ENCODE data around the gene HERC4. TPM values are rescaled to one million over a fixed set of nuclear protein-coding genes. Genes with fewer than 3 reads are reported as not detected.
"Not testable (repeated sequence)": the region's sequence is repeated elsewhere in the genome, so short reads cannot be mapped to it uniquely, and the experiment has no call there.

The HERC4 gene
- total RNA-seq, 1 donor from 2014 or later = 31.9 TPM

DNA sequence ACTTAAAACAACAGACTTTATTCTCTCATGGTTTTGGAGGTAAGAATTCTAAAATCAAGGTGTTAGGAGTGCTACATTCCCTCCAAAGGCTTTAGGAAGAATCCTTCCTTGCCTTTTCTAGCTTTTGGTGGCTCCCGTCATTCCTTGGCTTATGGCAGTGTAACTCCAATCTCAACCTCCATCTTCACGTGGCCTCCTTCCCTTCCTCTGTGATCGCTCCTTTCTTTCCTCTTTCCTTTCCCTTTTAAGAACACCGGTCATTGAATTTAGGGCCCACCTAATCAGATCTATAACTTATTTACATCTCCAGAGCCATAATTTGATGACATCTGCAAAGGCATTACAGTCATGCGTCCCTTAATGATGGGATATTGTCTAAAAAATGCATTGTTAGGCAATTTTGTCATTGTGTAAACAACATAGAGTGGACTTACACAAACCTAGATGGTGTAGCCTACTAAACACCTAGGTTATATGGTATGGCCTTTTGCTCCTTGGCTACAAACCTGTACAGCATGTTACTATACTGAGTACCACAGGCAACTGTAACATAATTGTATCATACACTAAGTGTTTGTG is 5.9 kb upstream of the HERC4 start:
- intact Hi-C loops (cut with micrococcal nuclease) = loop anchor here (5.0 kb wide), 1 partner anchor 76 kb away; no protein-coding TSS in a partner anchor
- no peaks in the 10 kb centered on the region for H3K9me3 ChIP-seq (replicated peaks)

GRCh38 chr10:68079434-68079833 is 4.4 kb upstream of the HERC4 start:
- intact Hi-C loops (cut with micrococcal nuclease) = no loop called here
- no peak overlapping the region for H3K27ac ChIP-seq (replicated peaks)
- TF ChIP-seq CTCF (IDR thresholded peaks at IDR 0.05; ENCODE audit: borderline replicate concordance) = no peak
- no peaks in the 10 kb centered on the region for H3K9me3 ChIP-seq (replicated peaks)
- no peak for DNase-seq
- no peak overlapping the region for H3K4me3 ChIP-seq
- H3K4me1 ChIP-seq = peaks cover 27% of the 10 kb centered on the region
- H3K27me3 ChIP-seq (ENCODE audit: low read depth) = peaks cover 4% of the 10 kb centered on the region
- H3K36me3 ChIP-seq = no peaks in the 10 kb centered on the region

More for the DNA sequence above, 5.9 kb upstream of the HERC4 start:
- no peak for DNase-seq
- no peaks in the 10 kb centered on the region for H3K36me3 ChIP-seq
- peaks cover 4% of the 10 kb centered on the region for H3K27me3 ChIP-seq (ENCODE audit: low read depth)
- no peak for TF ChIP-seq CTCF (IDR thresholded peaks at IDR 0.05; ENCODE audit: borderline replicate concordance)
- no peak overlapping the region for H3K4me3 ChIP-seq
- no peak overlapping the region for H3K27ac ChIP-seq (replicated peaks)
- H3K4me1 ChIP-seq = peaks cover 18% of the 10 kb centered on the region

DNA sequence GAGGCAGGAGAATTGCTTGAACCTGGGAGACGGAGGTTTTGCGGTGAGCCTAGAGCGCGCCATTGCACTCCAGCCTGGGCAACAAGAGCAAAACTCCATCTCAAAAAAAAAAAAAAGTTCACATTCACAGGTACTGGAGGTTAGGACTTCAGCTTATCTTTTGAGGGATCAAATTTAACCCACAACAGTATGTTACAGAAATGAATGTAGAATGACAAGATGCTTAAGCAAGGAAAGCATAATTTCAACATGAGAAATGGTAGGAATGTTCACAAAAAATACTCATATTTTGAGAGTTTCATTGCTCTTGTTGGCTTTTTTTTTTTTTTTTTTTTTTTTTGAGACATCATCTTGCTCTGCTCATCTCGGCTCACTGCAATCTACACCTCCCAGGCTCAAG is 1.9 kb upstream of the HERC4 start:
- no peak for DNase-seq
- no peaks in the 10 kb centered on the region for H3K36me3 ChIP-seq
- H3K4me3 ChIP-seq = no peak overlapping the region
- intact Hi-C loops (cut with micrococcal nuclease) = no loop called here
- no peak for TF ChIP-seq CTCF (IDR thresholded peaks at IDR 0.05; ENCODE audit: borderline replicate concordance)
- no peaks in the 10 kb centered on the region for H3K9me3 ChIP-seq (replicated peaks)
- no peaks in the 10 kb centered on the region for H3K27me3 ChIP-seq (ENCODE audit: low read depth)
- no peak overlapping the region for H3K27ac ChIP-seq (replicated peaks)
- H3K4me1 ChIP-seq = peaks cover 35% of the 10 kb centered on the region

GRCh38 chr10:68076081-68076480 is 998 bp upstream of the HERC4 start:
- DNase-seq; intact Hi-C loops (cut with micrococcal nuclease); H3K27ac ChIP-seq (replicated peaks): not testable (repeated sequence)

GRCh38 chr10:68075550-68076004 is 494 bp upstream of the HERC4 start:
- DNase-seq = no peak
- no peak for TF ChIP-seq CTCF (IDR thresholded peaks at IDR 0.05; ENCODE audit: borderline replicate concordance)
- no peaks in the 10 kb centered on the region for H3K36me3 ChIP-seq
- no peaks in the 10 kb centered on the region for H3K27me3 ChIP-seq (ENCODE audit: low read depth)
- intact Hi-C loops (cut with micrococcal nuclease) = no loop called here
- H3K27ac ChIP-seq (replicated peaks) = peak overlapping the region; percentile 99
- H3K9me3 ChIP-seq (replicated peaks) = no peaks in the 10 kb centered on the region
- H3K4me1 ChIP-seq = peaks cover 50% of the 10 kb centered on the region
- H3K4me3 ChIP-seq = peak overlapping the region; percentile 96

More at GRCh38 chr10:68076081-68076480, 998 bp upstream of the HERC4 start:
- H3K4me1 ChIP-seq = peaks cover 45% of the 10 kb centered on the region
- not testable (repeated sequence) for H3K4me3 ChIP-seq; H3K9me3 ChIP-seq (replicated peaks); H3K27me3 ChIP-seq (ENCODE audit: low read depth); H3K36me3 ChIP-seq

GRCh38 chr10:68074031-68074774 is 880 bp downstream of the HERC4 start:
- peaks cover 8% of the 10 kb centered on the region for H3K36me3 ChIP-seq
- no peaks in the 10 kb centered on the region for H3K27me3 ChIP-seq (ENCODE audit: low read depth)
- H3K9me3 ChIP-seq (replicated peaks) = no peaks in the 10 kb centered on the region
- no peak for DNase-seq
- TF ChIP-seq CTCF (IDR thresholded peaks at IDR 0.05; ENCODE audit: borderline replicate concordance) = no peak
- peak overlapping the region; percentile 96 for H3K4me3 ChIP-seq
- H3K27ac ChIP-seq (replicated peaks) = peak overlapping the region; percentile 99
- peaks cover 50% of the 10 kb centered on the region for H3K4me1 ChIP-seq
- intact Hi-C loops (cut with micrococcal nuclease) = no loop called here
